Right lobe of liver (tissue), 6 donors: ENCODE results near the gene RELL1. TPM values are rescaled to one million over a fixed set of nuclear protein-coding genes. Genes with fewer than 3 reads are reported as not detected.

ENCODE experiments used
- ATAC-seq, 4 donors: fragments of 200-7000 bp; cut with Tn5 transposase; one replicate each; pipeline ENCODE4 v1.9.1; 2020; ENCODE audit warnings: mild to moderate bottlenecking in 4 of 4, moderate library complexity in 4 of 4
- DNase-seq, 3 donors: peaks; one replicate each; pipeline ENCODE4 v3.0.0-alpha.2; 2020
- H3K27ac ChIP-seq, 3 donors: fragments of 200-600 bp; one replicate each; pipeline ENCODE4 v1.8.0; 2022
- H3K27me3 ChIP-seq, 2 donors: fragments of 200-600 bp; one replicate each; pipeline ENCODE4 v1.8.0; 2022
- H3K36me3 ChIP-seq, 4 donors: fragments of 200-600 bp; sonication (generic) in 1 of 4; one replicate each; pipeline versions ENCODE4 v1.5.1 to v1.8.0; 2017 to 2022; ENCODE audit warnings: control low read depth in 1 of 4
- H3K4me1 ChIP-seq, 4 donors: fragments of 200-600 bp; sonication (generic) in 1 of 4; one replicate each; pipeline versions ENCODE4 v1.5.1 to v1.8.0; 2017 to 2022; ENCODE audit warnings: control low read depth in 1 of 4
- H3K4me3 ChIP-seq, 3 donors: fragments of 200-600 bp; one replicate each; pipeline ENCODE4 v1.8.0; 2022
- H3K9me3 ChIP-seq, 4 donors: fragments of 200-600 bp; sonication (generic) in 1 of 4; one replicate each; pipeline versions ENCODE4 v1.5.1 to v1.8.0; 2017 to 2022; ENCODE audit warnings: control low read depth in 1 of 4
- CTCF ChIP-seq, 4 donors: fragments of 200-600 bp in 3 of 4; fragments of 450-650 bp in 1 of 4; IDR thresholded peaks; one replicate each; pipeline versions ENCODE4 v1.5.1 to v1.8.0; 2016 to 2022; ENCODE audit warnings: antibody characterized with exemption in 4 of 4, mild to moderate bottlenecking in 2 of 4
- POLR2A ChIP-seq: fragments of 450-650 bp; IDR thresholded peaks from one replicate; pipeline ENCODE4 v1.6.1; 2017; ENCODE audit warnings: antibody characterized with exemption, mild to moderate bottlenecking
- WGBS: methylation state at CpG from one replicate; pipeline ENCODE4 v1.1.6; 2018; ENCODE audit warnings: low coverage, low lambda C conversion rate; ENCODE audit not compliant: insufficient coverage; ENCODE audit errors: missing lambda C conversion rate; 5-methylcytosine and 5-hydroxymethylcytosine counted together
- intact Hi-C, 2 donors: fragments of 100-400 bp; cut with DNase I; formaldehyde crosslinking; loops; one replicate each; pipeline versions ENCODE4 v1.11.2 to v1.14.1; 2022
- total RNA-seq, 6 experiments: library from RNA; depleted of rRNA in 2 of 6; stranded (reverse); fragments of >200 nt in 2 of 6; fragmentation: NEBNext Ultra II Directional in 3 of 6; extraction: Animal tissue kit (Norgen Biotek cat#: 25700) in 3 of 6; gene quantifications; one replicate each; pipeline versions ENCODE4 v1.1.0 to v1.2.4, GENCODE V29; 2016 to 2023
- donor health status: DM: no; HTN: yes; CAD: no.
- donor health status: DM: no; HTN: no; CAD: no.
- donor health status: DM: no; HTN: no; CAD: no.
- donor health status: DM: no; HTN: yes; CAD: no.
- donor health status: DM: no; HTN: yes; CAD: no.

RELL1 gene
- total RNA-seq, 6 experiments from 2014 or later = 5.7 to 14.6 (median 7.8) TPM

GRCh38 chr4:37632836-37633235 is 53.3 kb downstream of the RELL1 start:
- Histone ChIP-seq H3K36me3 (peaks cover 0 to 5% (median 2%) of the 10 kb centered on the region in 4 donors), H3K27ac (no peak overlapping the region), H3K9me3 (no peaks in the 10 kb centered on the region), H3K27me3 (no peaks in the 10 kb centered on the region), H3K4me3 (no peak overlapping the region), H3K4me1 (peaks cover 0 to 18% (median 0%) of the 10 kb centered on the region in 4 donors)
- no peak for TF ChIP-seq CTCF (IDR thresholded peaks at IDR 0.05)
- ATAC-seq (no peak), DNase-seq (no peak)
- 100% methylated on average over 1 of the region's 3 CpGs for WGBS
- intact Hi-C loops = no loop called here

GRCh38 chr4:37631551-37631950 is 54.6 kb downstream of the RELL1 start:
- no peaks in the 10 kb centered on the region for H3K9me3 ChIP-seq
- DNase-seq (no peak), ATAC-seq (no peak)
- no peak for TF ChIP-seq CTCF (IDR thresholded peaks at IDR 0.05)
- TF ChIP-seq POLR2A = no peak
- H3K4me1 ChIP-seq = peaks cover 0 to 29% (median 6%) of the 10 kb centered on the region in 4 donors
- H3K36me3 ChIP-seq = peaks cover 0 to 5% (median 2%) of the 10 kb centered on the region in 4 donors
- intact Hi-C loops = no loop called here
- H3K27ac ChIP-seq = no peak overlapping the region
- WGBS = 73% methylated on average over 2 of the region's 2 CpGs
- no peak overlapping the region for H3K4me3 ChIP-seq
- no peaks in the 10 kb centered on the region for H3K27me3 ChIP-seq

- Histone ChIP-seq H3K27me3 (no peaks in the 10 kb centered on the region), H3K27ac (peak overlapping the region in 1 of 3 donors; percentile 29), H3K36me3 (peaks cover 0 to 5% (median 2%) of the 10 kb centered on the region in 4 donors), H3K4me3 (no peak overlapping the region), H3K9me3 (no peaks in the 10 kb centered on the region), H3K4me1 (peaks cover 0 to 29% (median 6%) of the 10 kb centered on the region in 4 donors)
- 80% methylated on average over 1 of the region's 6 CpGs for WGBS
- intact Hi-C loops = no loop called here
- peak in 1 of 4 donors; percentile 14 for ATAC-seq
- TF ChIP-seq POLR2A = no peak
- TF ChIP-seq CTCF (IDR thresholded peaks at IDR 0.05) = no peak
- no peak for DNase-seq
Measured at GRCh38 chr4:37629713-37630112, 56.5 kb downstream of the RELL1 start.

- ATAC-seq (peak; percentile 95 to 99 (median 98)), DNase-seq (peak; percentile 53 to 75 (median 67))
- no peak for TF ChIP-seq POLR2A
- no peak for TF ChIP-seq CTCF (IDR thresholded peaks at IDR 0.05)
- H3K4me3 ChIP-seq = no peak overlapping the region
- H3K27ac ChIP-seq = peak overlapping the region in 1 of 3 donors; percentile 30
- H3K9me3 ChIP-seq = no peaks in the 10 kb centered on the region
- H3K4me1 ChIP-seq = peaks cover 0 to 29% (median 6%) of the 10 kb centered on the region in 4 donors
- no peaks in the 10 kb centered on the region for H3K27me3 ChIP-seq
- H3K36me3 ChIP-seq = peaks cover 0 to 5% (median 2%) of the 10 kb centered on the region in 4 donors
- intact Hi-C loops = no loop called here
- WGBS = 36% methylated on average over 4 of the region's 4 CpGs
Measured at GRCh38 chr4:37628977-37629609, 57.1 kb downstream of the RELL1 start.
